HG02884 (cell line): ENCODE data around the gene CD96.
"Not testable (repeated sequence)": the region's sequence is repeated elsewhere in the genome, so short reads cannot be mapped to it uniquely, and the experiment has no call there.

Source experiments
- ATAC-seq: cut with Tn5 transposase; IDR thresholded peaks from one replicate; pipeline ENCODE4 v1.9.1; 2021; ENCODE audit warnings: mild to moderate bottlenecking, moderate library complexity; ENCODE audit not compliant: unreplicated experiment

CD96 gene, protein sequence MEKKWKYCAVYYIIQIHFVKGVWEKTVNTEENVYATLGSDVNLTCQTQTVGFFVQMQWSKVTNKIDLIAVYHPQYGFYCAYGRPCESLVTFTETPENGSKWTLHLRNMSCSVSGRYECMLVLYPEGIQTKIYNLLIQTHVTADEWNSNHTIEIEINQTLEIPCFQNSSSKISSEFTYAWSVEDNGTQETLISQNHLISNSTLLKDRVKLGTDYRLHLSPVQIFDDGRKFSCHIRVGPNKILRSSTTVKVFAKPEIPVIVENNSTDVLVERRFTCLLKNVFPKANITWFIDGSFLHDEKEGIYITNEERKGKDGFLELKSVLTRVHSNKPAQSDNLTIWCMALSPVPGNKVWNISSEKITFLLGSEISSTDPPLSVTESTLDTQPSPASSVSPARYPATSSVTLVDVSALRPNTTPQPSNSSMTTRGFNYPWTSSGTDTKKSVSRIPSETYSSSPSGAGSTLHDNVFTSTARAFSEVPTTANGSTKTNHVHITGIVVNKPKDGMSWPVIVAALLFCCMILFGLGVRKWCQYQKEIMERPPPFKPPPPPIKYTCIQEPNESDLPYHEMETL

DNA sequence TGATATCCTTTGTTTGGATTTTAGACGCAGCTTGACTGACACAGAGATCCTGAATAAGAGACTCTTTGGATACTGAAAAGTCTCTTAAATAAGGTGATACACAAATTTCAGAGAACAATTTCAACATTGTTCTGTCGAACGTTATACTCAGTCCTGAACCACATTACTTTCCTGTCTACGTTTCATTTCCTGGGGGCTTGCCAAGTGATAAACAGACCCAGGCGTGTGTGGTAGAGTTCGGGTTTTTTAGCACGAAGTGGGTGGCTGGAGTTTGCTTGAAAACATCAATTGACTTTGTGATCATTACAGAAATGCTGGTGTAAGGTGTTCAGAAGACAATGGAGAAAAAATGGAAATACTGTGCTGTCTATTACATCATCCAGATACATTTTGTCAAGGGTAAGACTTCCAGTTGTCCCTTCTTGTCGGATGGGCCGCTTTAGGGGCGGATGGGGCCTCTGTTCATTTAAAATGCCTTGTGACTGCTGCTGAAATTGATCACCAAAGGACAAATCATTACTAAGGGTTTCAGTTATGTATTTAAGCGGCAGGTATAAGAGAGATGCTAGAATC lies at the start of gene CD96:
TSS of gene CD96 (plus strand) at position 287 of the 573 bp plus-strand sequence. CDS start at position 339, 52 bp downstream.
- ATAC-seq = peak; percentile 36

DNA sequence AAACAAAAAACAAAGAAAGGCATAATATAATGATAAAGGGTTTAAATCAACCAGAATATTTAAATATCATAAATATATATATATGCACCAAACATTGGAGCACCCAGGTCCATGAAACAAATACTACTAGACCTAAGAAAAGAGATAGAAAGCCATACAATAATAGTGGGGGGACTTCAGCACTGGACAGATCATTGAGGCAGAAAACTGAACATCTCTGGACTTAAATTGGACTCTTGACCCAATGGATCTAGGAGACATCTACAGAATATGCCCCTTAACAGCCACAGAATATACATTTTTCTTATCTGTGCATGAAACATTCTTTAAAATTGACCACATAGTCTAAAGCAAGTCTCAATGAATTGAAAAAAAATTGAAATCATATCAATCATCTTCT lies 48.7 kb upstream of the CD96 start:
- ATAC-seq = no peak

DNA sequence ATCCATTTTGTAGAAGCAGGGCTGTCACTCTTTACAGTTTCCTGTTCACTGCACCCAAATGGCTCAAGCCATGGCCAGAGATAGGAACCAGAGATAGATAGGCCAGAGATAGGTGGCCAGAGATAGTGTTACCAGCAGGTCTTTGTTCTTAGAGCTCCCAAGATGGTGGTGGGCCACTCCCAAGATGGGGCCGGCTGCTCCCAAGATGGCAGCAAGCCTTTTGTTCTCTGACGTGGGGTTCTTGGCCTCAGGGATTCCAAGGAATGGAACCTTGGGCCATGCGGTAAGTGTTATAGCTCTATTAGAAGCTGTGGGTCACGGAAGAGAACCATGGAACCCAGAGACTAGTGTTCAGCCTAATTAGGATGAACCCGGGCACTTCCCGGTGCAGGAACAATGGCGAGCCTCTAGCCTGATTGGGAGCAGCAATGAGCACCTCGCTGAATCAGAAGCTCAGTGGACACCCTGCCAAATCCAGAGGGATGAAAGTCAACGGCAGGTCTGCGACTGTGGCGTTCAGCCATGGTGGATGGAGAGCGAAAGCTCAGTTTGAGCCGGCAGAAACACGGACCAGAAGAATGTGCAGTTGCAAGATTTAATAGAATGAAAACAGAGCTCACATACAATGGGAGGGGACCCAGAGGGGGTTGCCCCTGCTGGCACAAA lies 45.0 kb upstream of the CD96 start:
- no peak for ATAC-seq

DNA sequence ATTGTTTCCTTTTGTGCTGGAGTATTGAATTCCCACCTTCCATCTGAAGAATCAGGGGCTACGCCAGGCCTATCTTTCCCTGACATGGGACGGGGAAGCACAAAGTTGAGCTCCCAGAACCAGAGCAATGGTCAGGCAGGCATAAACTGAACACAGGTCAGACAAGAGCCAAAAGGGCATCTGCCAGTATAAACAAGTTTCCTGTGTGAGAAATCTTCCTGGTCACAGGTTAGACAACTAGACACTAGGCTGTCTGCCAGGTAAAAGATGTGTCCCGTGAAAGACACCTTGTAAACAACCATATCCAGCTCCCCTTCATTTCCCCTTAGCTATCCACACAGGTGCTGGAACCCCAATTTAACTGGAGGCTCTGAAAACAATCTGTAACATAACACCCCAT lies 44.0 kb upstream of the CD96 start:
- ATAC-seq = no peak

DNA sequence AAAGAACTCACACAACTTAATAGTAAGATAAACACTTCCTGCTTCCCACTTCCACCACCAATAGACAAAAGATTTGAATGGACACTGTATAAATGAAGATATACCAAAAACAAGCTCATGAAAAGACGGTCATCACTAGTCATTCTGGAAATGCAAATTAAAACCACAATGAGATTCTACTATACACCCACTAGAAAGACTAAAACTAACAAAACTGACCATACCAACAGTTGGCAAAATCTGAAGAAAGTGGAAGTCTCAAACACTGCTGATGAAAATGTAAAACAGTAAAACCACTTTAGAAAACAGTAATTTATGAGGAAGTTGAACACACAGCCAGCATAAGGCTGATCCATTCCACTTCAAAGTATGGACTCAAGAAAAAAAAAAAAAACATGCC lies 35.6 kb upstream of the CD96 start:
- ATAC-seq = peak; percentile 80

DNA sequence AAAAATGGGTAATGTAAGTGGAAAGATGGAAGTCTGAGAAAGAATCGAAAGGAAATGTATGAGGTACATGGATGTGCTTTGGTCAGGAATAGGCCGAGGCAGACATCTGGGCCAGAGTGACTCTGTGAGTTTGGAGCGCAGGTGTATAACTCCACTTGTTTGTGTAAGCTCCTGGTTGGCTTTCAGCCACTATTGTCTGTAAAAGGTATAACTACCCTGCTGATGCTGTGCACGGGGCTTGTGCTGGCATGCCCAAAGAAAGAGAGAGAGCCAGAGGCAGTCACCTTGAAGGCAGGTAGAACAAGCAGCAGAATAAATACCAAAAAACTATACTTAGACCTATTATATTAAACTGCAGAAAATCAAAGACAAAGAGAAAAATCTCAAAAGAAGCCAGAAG lies 32.7 kb upstream of the CD96 start:
- ATAC-seq = no peak

DNA sequence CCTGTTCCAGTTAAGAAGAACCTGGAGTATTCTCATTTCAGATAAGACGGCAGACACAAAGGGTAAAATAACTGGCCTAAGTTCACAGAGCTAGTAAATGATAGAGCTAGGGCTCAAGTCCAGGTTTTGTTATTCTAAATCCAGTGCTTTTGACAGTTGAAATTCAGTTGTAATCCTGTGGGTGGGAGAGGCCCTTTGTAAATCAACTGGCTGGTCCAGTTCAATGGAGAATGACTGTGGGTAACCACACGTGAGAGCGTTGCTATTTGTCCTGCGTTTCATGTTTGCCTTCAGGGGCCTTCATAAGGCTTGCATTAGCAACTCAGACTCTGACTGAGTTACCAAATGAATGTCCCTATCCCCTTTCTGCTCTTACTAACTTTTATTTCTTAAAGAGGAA lies 24.2 kb upstream of the CD96 start:
- ATAC-seq = no peak

DNA sequence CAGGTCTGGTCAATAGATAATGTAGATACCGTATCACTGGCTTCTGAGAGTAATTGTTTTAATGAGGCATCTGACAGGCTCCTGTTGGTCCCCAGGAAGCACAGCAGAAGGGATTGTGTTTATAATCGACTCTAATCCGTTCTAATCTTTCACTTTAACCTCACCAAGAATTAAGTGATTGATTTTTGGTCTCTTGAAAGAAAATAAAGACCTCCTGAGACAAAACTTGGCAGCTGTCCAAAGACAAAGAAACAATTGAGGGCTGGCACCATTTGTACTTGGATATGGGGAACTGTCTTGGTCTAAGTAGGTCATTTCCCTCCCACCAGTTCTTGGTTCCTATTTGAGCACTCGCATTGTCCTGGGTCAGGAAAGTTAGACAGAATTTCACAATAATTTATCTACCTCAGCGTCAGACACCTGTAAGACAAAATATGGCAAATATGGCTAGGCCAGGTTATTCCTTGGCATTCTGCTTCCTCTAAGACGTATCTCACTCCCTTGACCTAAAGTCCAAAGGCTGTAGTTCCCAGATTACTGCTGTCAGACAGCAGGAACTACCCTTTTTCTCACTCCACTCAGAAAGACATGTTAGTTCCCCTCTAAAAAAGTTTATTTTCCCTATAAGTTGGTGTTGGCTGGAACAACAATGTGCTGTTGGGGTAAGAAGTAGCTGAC lies 22.7 kb upstream of the CD96 start:
- ATAC-seq = no peak

DNA sequence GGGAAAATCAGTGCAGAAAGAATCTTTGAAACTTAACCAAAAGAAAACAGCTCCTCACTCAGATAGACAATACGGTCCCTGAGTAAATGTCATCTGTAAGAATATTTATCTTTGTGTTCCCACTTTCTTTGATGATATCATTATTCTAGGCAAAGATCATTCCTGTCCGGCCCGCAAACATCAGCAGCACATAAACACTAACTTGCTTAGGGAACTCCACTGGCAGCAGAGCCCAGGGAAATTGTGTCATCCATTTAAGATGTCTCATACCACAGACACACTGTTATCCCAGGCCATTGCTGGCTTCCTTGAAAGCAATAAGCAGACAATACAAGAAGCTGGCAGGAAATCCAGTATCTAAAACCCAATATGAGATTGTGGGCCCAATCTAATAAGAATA lies 20.1 kb upstream of the CD96 start:
- ATAC-seq = no peak

DNA sequence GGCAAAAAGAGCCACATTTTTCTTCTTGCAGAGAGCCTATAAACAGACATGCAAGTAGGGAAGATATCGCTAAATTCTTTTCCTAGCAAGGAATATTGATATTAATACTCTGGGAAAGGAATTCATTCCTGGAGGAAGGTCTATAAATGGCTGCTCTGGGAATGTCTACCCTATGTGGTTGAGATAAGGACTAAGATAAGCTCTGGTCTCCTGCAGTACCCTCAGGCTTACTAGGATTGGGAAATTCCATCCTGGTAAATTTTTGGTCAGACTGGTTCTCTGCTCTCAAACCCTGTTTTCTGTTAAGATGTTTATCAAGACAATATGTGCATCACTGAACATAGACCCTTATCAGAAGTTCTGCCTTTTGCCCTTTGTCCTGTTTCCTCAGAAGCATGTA lies 17.5 kb upstream of the CD96 start:
- not testable (repeated sequence) for ATAC-seq

DNA sequence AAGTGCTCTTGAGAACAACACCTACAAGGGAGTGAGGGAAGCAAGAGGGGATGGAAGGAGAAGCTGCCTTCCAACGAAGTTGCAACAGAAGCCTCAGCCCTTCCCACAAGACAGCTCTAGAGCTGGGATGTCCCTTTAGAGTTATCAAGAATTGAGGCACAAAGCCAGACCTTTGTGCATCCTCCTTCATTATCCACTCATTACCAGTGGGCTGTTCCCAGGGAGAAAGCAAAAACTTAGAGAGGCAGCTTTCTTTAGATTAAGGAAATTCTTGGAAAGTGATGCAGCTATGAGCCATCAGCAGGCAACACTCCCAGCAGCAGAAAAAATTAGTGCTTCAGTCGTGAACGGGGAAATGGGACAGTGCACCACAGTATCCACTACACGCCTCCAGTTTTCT lies 10.6 kb upstream of the CD96 start:
- ATAC-seq = no peak

DNA sequence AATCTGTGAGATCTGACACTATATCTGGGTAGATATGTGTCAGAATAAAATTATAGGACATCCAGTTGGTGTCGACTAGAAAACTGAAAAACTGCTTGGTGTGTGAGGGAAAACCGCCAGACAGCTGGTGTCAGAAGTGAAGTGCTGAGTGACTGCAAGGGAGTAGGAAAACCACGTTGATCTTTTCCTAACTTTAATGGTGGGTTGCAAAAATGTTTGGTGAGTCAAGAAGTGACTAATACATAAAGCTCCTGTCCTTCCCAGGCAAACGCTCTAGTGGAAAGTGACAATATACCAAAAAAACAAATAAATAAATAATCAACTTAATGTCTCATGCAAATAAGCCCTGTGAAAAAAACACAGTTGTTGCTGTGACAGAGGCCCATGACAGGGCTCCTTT lies 7.3 kb upstream of the CD96 start:
- no peak for ATAC-seq

DNA sequence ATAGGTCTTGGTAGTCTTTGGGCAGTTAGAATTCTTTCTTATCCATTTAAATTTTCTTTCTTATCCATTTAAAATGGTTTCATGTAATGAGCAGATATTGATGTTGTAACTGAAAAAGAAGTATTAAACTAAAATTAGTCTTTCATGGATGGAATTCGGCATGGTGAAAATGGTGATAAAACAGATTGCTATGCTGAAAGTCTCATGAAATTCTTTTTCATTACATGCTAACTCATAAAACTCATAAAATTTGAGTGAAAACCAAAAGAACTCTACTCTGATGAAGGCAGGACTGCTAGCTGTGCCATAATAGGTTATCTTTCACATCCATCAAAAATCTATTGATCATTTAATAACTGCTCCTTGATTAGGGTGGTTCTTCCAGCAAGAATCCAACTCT lies 3.9 kb upstream of the CD96 start:
- ATAC-seq = no peak

DNA sequence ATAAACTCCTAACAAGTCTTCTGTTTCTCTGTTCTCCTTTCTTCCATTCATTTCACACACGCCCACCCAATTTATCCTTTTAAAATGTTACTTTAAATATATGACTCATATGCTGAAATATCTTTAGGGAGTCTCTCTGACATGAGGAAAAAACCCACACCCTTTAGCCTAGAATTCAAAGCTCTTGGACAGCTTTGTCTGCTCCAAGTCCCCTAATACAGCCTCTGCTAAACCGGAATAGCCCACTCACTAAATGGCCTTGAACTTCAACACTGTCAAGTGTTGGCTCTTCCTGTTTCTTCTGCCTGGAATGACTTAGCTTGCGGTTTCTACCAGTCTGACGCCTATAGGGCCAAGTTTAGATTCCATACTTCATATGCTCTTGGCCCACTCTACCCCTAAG lies 3.3 kb upstream of the CD96 start:
- ATAC-seq = peak; percentile 43

DNA sequence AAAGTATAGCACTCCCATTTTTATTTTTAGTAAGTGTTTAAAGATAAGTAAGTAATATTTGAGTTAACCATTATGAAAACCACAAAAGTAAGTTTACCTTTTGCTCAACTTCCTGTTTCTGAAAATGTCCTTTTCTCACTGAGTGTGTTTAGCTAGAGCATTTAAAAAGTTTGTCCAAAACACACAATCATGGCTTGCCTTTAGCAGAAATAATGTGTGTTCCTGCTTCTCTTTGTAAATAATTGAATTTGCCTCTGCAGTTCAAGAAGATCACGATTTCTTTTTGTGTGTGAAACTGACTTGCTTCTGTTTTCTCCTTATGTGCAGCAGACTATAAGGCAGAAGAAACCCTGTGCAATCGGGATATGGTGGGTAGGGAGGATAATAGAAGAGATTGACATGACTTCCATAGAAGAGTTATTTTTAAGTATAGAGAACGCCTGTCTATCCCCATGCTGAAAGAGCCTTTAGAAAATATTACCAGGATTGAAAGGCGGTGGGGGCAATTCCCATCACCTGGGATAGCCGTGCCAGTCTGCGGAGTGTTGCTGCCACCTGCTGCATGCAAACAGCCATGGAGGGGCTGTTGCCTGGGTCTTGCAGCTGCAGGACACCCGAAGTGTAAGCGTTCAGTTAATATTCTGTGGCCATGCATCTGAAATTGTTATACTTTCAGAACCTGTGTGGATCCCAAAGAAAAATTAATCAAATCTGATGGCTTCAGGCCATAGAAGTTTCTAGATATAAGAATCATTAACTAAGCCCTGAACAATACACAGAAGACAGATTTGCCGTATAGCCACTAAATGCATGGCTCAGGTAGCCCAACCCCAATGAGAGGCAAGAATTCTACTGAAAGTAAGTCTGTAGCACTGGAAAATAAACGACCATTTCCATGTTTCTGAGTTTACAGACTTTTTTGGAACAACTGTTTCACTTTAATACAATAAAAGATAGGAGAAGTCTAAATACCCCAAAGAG lies 2.4 kb upstream of the CD96 start:
- ATAC-seq = peak; percentile 54

DNA sequence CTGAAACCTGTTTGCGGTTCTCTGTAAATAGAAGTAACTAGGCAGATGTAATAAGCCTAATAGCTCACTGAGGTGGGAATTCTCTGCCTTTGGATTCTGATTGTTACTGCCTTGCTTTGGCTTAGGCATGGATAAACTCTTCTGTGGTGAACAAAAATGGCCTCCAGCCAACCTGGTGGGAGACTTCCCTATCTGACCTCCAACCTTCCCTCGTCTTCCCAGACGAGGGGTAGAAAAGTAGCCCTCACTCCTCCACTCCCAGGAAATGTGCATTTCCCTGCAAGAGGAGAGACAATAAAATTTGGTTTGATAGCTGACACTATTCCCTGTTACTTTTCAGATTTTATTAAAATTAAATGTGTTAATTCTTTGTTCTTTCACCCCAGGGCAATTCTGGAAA lies 606 bp upstream of the CD96 start:
- ATAC-seq = no peak

DNA sequence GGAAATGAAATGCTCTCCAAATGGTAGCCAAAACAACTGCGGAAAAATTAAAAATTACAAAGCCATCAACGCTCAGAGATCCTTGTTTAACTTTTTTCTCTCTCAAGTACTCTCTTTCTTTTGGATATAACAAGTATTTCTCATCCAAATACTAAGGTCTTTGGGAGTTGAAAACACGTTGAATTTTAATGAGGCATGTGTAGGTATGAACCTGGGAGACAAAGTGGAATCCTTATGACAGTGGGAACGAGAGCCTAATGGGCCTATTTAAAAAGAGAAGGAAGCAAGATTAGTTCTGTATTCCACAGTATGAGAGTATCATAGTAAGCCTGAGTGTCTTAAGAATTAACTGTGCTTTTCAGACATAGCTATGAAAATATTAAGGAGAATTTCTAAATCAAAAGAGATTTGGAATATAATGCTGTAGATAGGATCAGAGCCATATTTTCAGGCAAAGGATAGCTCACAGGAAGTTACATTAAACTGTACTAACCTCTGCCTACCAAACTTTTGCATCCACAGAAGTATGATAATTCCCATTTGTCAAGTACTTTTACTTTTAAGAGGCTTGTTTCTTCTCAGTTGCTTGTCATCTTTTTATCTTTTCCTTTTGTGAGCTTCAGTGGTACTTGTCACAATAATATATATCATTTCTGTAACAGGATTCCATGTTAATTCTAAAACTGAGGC lies 759 bp downstream of the CD96 start:
- no peak for ATAC-seq

DNA sequence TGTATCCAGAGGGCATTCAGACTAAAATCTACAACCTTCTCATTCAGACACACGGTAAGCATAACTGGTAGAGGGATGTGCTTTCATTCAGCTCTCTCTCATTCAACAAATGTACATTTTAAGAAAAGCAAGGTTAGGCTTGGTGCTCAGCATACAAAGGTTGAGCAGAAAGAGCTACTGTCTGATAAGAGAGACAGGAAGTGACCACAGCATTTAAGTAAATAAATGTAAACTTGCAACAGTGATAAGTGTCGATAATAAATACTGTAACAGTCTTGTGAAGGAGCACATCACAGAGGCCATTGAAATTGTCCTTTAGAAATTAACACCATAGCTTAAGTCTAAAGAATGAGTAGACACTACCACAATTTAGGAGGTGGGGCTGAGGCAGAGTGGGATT lies 3.4 kb downstream of the CD96 start:
- no peak for ATAC-seq

DNA sequence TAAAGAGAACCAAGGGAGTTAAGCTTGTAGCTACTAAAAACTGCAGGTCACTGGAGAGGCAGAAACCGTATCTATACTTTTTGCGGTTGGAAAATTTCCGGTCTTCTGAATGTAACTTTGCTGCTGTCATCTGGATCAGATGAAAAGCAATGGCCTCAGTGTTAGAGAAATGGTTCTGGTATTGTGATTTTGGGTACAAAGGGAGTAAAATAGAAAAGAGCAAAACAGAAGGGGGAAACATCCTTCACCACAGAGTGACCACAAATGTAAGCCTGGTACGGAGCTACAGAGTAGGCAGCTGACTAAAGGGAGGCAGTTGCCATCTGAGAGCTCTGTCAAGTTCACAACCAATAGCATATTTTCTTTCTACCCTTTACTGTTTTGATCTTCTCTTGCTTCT lies 5.6 kb downstream of the CD96 start:
- peak; percentile 76 for ATAC-seq

DNA sequence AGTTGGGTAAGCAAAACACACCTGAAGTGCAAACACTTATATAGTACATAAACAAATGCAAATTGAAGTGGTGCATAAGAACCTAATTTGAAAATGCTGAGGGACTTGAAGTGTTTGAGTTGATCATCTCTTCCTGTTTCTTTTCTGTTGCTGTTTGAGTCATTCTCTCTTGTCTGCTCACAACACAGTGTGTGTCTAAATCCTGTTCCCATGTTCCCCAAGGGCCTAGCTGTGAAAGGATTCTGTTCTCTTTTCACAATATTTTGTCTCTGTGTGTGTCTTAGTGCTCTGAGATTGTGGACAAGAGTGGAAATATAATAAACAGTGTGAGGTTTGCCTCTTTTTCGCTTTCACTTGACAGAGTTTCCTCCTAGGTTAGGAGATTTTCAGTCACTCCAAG lies 6.1 kb downstream of the CD96 start:
- peak; percentile 72 for ATAC-seq
